Endothelial cell (in vitro differentiated cells): ENCODE results near the gene HPGDS. TPM values are rescaled to one million over a fixed set of nuclear protein-coding genes. Genes with fewer than 3 reads are reported as not detected.

Experiments used
- DNase-seq: peaks from one replicate; pipeline ENCODE4 v3.0.0; 2021; ENCODE audit warnings: low spot score
- H3K27ac Mint-ChIP-seq: one replicate; pipeline ENCODE4 v1.8.0; 2021; ENCODE audit warnings: mixed read lengths, inconsistent platforms; ENCODE audit not compliant: unreplicated experiment
- H3K27me3 Mint-ChIP-seq: one replicate; pipeline ENCODE4 v1.8.0; 2021; ENCODE audit warnings: mild to moderate bottlenecking, moderate library complexity, mixed read lengths, inconsistent platforms; ENCODE audit not compliant: unreplicated experiment
- H3K36me3 Mint-ChIP-seq: one replicate; pipeline ENCODE4 v1.8.0; 2021; ENCODE audit warnings: mild to moderate bottlenecking, low read depth, mixed read lengths, inconsistent platforms; ENCODE audit not compliant: unreplicated experiment
- H3K4me1 Mint-ChIP-seq: one replicate; pipeline ENCODE4 v1.8.0; 2021; ENCODE audit warnings: mild to moderate bottlenecking, mixed read lengths, inconsistent platforms; ENCODE audit not compliant: unreplicated experiment
- H3K4me3 Mint-ChIP-seq: one replicate; pipeline ENCODE4 v1.8.0; 2021; ENCODE audit warnings: mild to moderate bottlenecking, mixed read lengths, inconsistent platforms; ENCODE audit not compliant: unreplicated experiment
- H3K9me3 Mint-ChIP-seq: one replicate; pipeline ENCODE4 v1.8.0; 2021; ENCODE audit warnings: mixed read lengths, inconsistent platforms; ENCODE audit not compliant: unreplicated experiment
- CTCF ChIP-seq: fragments of 200-600 bp; sonication (generic); IDR thresholded peaks from one replicate; pipeline ENCODE4 v1.5.0; 2021; ENCODE audit warnings: antibody characterized with exemption; ENCODE audit not compliant: unreplicated experiment
- total RNA-seq: library from RNA; stranded (reverse); fragmentation: NEBNext Ultra II Directional; extraction: Animal tissue kit (Norgen Biotek cat#: 25700); gene quantifications from one replicate; pipeline ENCODE4 v1.2.1, GENCODE V29; 2021; ENCODE audit not compliant: unreplicated experiment

Gene HPGDS
- total RNA-seq, 1 donor from 2014 or later, result 0.33 TPM

GRCh38 chr4:94253036-94253435 lies 89.6 kb downstream of the HPGDS start:
- no peak overlapping the region for H3K27ac Mint-ChIP-seq
- H3K4me1 Mint-ChIP-seq, result no peaks in the 10 kb centered on the region
- H3K27me3 Mint-ChIP-seq, result no peaks in the 10 kb centered on the region
- no peak overlapping the region for H3K4me3 Mint-ChIP-seq
- H3K9me3 Mint-ChIP-seq, result no peaks in the 10 kb centered on the region
- no peak for DNase-seq
- TF ChIP-seq CTCF, result no peak
- peaks cover 4% of the 10 kb centered on the region for H3K36me3 Mint-ChIP-seq

GRCh38 chr4:94251094-94251493 lies 91.5 kb downstream of the HPGDS start:
- no peak for DNase-seq
- TF ChIP-seq CTCF, result no peak
- H3K27ac Mint-ChIP-seq, result no peak overlapping the region
- H3K4me3 Mint-ChIP-seq, result no peak overlapping the region
- no peaks in the 10 kb centered on the region for H3K9me3 Mint-ChIP-seq
- peaks cover 10% of the 10 kb centered on the region for H3K36me3 Mint-ChIP-seq
- no peaks in the 10 kb centered on the region for H3K4me1 Mint-ChIP-seq
- no peaks in the 10 kb centered on the region for H3K27me3 Mint-ChIP-seq

Other genes starting within 250 kb of the HPGDS start
- gene SMARCAD1, start 135.0 kb downstream of the HPGDS start, total RNA-seq, result 43.0 TPM
- 83.5 TPM for gene PDLIM5, start 109.1 kb upstream of the HPGDS start, total RNA-seq